GM12878 (cell line): ENCODE measurements around the gene KLHL10. TPM values are rescaled to one million over a fixed set of nuclear protein-coding genes. Genes with fewer than 3 reads are reported as not detected.

Experiments
- ATAC-seq: fragments of 200-7000 bp; cut with Tn5 transposase; 3 replicates; pipeline ENCODE4 v1.9.1; 2020; ENCODE audit warnings: mild to moderate bottlenecking, moderate library complexity
- BruUV-seq: library from RNA; stranded (reverse); fragments of 400-500 nt; replicated peaks from 2 replicates; lab custom pipeline; 2021; lab: Mats Ljungman, UMichigan
- CTCF ChIA-PET: fragments of 300-600 bp; sonication (Branson Sonifier 250); formaldehyde crosslinking; extraction: SDS; loops from one replicate; lab custom pipeline; 2021; ENCODE audit warnings: inconsistent platforms; lab: Yijun Ruan, JAX
- POLR2A ChIA-PET: fragments of 350-600 bp; formaldehyde crosslinking; extraction: SDS; loops from one replicate; lab custom pipeline; 2021; ENCODE audit warnings: inconsistent platforms; lab: Charles Lee
- RAD21 ChIA-PET: fragments of 300-600 bp; sonication (Branson Sonifier 250); formaldehyde crosslinking; loops from one replicate; lab custom pipeline; 2023; ENCODE audit warnings: antibody characterized with exemption; ENCODE audit not compliant: unreplicated experiment; lab: Charles Lee
- SMC1A ChIA-PET: fragments of 300-600 bp; sonication (Branson Sonifier 250); formaldehyde crosslinking; loops from one replicate; lab custom pipeline; 2023; ENCODE audit not compliant: unreplicated experiment, uncharacterized antibody; lab: Charles Lee
- DNase-seq: peaks from one replicate; pipeline ENCODE4 v3.0.0-alpha.2; 2011; ENCODE audit warnings: low read depth, low spot score
- FAIRE-seq: peaks from 3 replicates; lab custom pipeline; 2011; peaks lifted over from hg19 to GRCh38; lab: Jason Lieb, UNC
- H2AFZ ChIP-seq: 2 replicates; pipeline ENCODE4 v1.6.0; 2011; ENCODE audit warnings: low read depth, low read length, control low read depth; ENCODE audit not compliant: control insufficient read depth
- H3K27ac ChIP-seq: 2 replicates; pipeline ENCODE4 v1.5.1; 2011; ENCODE audit warnings: control low read depth; ENCODE audit not compliant: control insufficient read depth, insufficient read depth
- H3K27me3 ChIP-seq, 2 experiments: replicated peaks in 1 of 2; 2 replicates each; pipeline versions ENCODE4 v1.6.0 to v1.6.1; 2011; ENCODE audit warnings: low read length in 1 of 2; ENCODE audit not compliant: control insufficient read depth in 2 of 2, insufficient read depth in 2 of 2
- H3K36me3 ChIP-seq, 2 experiments: 2 replicates each; pipeline ENCODE4 v1.5.1; 2011; ENCODE audit warnings: low read length in 1 of 2; ENCODE audit not compliant: control insufficient read depth in 2 of 2, insufficient read depth in 2 of 2
- H3K4me1 ChIP-seq: 2 replicates; pipeline ENCODE4 v1.6.1; 2011; ENCODE audit warnings: mild to moderate bottlenecking, low read length, moderate library complexity, mixed read lengths; ENCODE audit not compliant: control insufficient read depth, insufficient read depth
- H3K4me2 ChIP-seq: 2 replicates; pipeline ENCODE4 v1.6.0; 2011; ENCODE audit warnings: control low read depth; ENCODE audit not compliant: control insufficient read depth, insufficient read depth
- H3K4me3 ChIP-seq: fragments of 200-600 bp; sonication (generic); 2 replicates; pipeline ENCODE4 v1.5.1; 2016
- H3K79me2 ChIP-seq: 2 replicates; pipeline ENCODE4 v1.6.0; 2011; ENCODE audit warnings: low read length; ENCODE audit not compliant: control insufficient read depth, insufficient read depth
- H3K9ac ChIP-seq: 2 replicates; pipeline ENCODE4 v1.8.0; 2011; ENCODE audit warnings: low read length, control low read depth, mixed read lengths; ENCODE audit not compliant: control insufficient read depth, insufficient read depth
- H3K9me3 ChIP-seq: replicated peaks from 3 replicates; pipeline ENCODE4 v1.5.1; 2011; ENCODE audit warnings: mild to moderate bottlenecking, low read length; ENCODE audit not compliant: control insufficient read depth, insufficient read depth
- H4K20me1 ChIP-seq: 2 replicates; pipeline ENCODE4 v1.6.0; 2011; ENCODE audit not compliant: control insufficient read depth, insufficient read depth
- CBFB ChIP-seq: IDR thresholded peaks from 2 replicates; pipeline ENCODE4 v1.6.1; 2016; ENCODE audit warnings: antibody characterized with exemption, low read depth
- E2F8 ChIP-seq: fragments of 450-650 bp; IDR thresholded peaks from 2 replicates; pipeline ENCODE4 v1.6.1; 2018; ENCODE audit warnings: mild to moderate bottlenecking, low read depth, moderate library complexity; ENCODE audit not compliant: partially characterized antibody
- HDAC6 ChIP-seq: fragments of 200-600 bp; sonication (generic); IDR thresholded peaks from one replicate; pipeline ENCODE4 v1.8.0; 2017; ENCODE audit warnings: antibody characterized with exemption; ENCODE audit not compliant: unreplicated experiment
- NFIC ChIP-seq: IDR thresholded peaks from 2 replicates; pipeline ENCODE4 v1.6.1; 2012; ENCODE audit warnings: low read depth, mild to moderate bottlenecking, inconsistent platforms, low read length, moderate library complexity
- POLR2AphosphoS5 ChIP-seq: IDR thresholded peaks from 2 replicates; pipeline ENCODE4 v1.6.1; 2011; ENCODE audit warnings: mild to moderate bottlenecking, low read length, inconsistent platforms
- TAF1 ChIP-seq: IDR thresholded peaks from 2 replicates; pipeline ENCODE4 v1.6.1; 2011; ENCODE audit warnings: mild to moderate bottlenecking, low read depth, low read length, borderline replicate concordance
- WGBS: methylation state at CpG from one replicate; pipeline ENCODE4 v1.1.6; 2016; ENCODE audit warnings: low lambda C conversion rate; ENCODE audit not compliant: insufficient replicate concordance, insufficient coverage; ENCODE audit errors: missing lambda C conversion rate; 5-methylcytosine and 5-hydroxymethylcytosine counted together
- in situ Hi-C: fragments of 300-500 bp; cut with MboI; formaldehyde crosslinking; loops from 9 replicates; pipeline ENCODE4 v1.14.3; 2018; ENCODE audit warnings: mixed read lengths
- intact Hi-C: fragments of 100-400 bp; cut with micrococcal nuclease; formaldehyde crosslinking; loops from one replicate; pipeline ENCODE4 v1.14.2; 2022; ENCODE audit not compliant: unreplicated experiment
- polyA plus RNA-seq, 11 experiments: library from polyadenylated mRNA; depleted of rRNA in 4 of 11; unstranded in 6 of 11; stranded (reverse) in 5 of 11; fragments of >200 nt; fragmentation: Nextera tagmentation in 4 of 11; fragmentation: Illumina TruSeq in 1 of 11; extraction: Ambion mirVana in 4 of 11; extraction: Trizol in 1 of 11; gene quantifications; 1 replicate in 1 of 11; 2 replicates in 10 of 11; pipeline versions ENCODE4 v1.2.1 to v1.2.3, GENCODE V29; 2011 to 2016; ENCODE audit warnings: inconsistent platforms in 2 of 11, missing spikeins in 2 of 11, low read depth in 1 of 11
- total RNA-seq, 4 experiments: library from RNA; depleted of rRNA in 3 of 4; stranded (reverse); fragments of >200 nt in 3 of 4; fragmentation: Illumina TruSeq in 1 of 4; extraction: Trizol in 1 of 4; gene quantifications; 2 replicates each; pipeline versions ENCODE4 v1.2.1 to v1.2.3, GENCODE V29; 2013 to 2021
- TF ChIP-seq, protein P1 (sequence below): fragments of 450-650 bp; conservative IDR thresholded peaks from 2 replicates; pipeline ENCODE4 v1.6.1; 2017; ENCODE audit warnings: mild to moderate bottlenecking, moderate library complexity
- TF ChIP-seq, protein P2 (sequence below): fragments of 450-650 bp; IDR thresholded peaks from 2 replicates; pipeline ENCODE4 v1.6.1; 2018; ENCODE audit warnings: borderline replicate concordance, mild to moderate bottlenecking; ENCODE audit not compliant: partially characterized antibody
- TF ChIP-seq, protein P3 (sequence below): IDR thresholded peaks from 2 replicates; pipeline ENCODE4 v1.6.1; 2012; ENCODE audit warnings: low read depth, low read length, improper control_type of control experiment
- TF ChIP-seq, protein P4 (sequence below): fragments of 450-650 bp; IDR thresholded peaks from 2 replicates; pipeline ENCODE4 v1.6.1; 2017; ENCODE audit warnings: antibody characterized with exemption, mild to moderate bottlenecking, moderate library complexity

KLHL10 gene
- total and polyA plus RNA-seq, 10 of the 15 experiments (the other 5 are each of a cell fraction or from before 2014, with no cell fraction given), result 0.13 to 0.62 (median 0.20) TPM; not detected in 4

- TF ChIP-seq E2F8, result no peak
- TF ChIP-seq NFIC, result no peak
Measured at GRCh38 chr17:41871789-41872188, 34.2 kb downstream of the KLHL10 start (continued).

- ChIA-PET CTCF (no interaction called here), POLR2A (interaction anchor here (0.6 kb wide), 1 partner anchor 20 kb away, joined by 4 read pairs; no protein-coding TSS in a partner anchor)
- intact Hi-C loops, result no loop called here
- TF ChIP-seq, protein P1, sequence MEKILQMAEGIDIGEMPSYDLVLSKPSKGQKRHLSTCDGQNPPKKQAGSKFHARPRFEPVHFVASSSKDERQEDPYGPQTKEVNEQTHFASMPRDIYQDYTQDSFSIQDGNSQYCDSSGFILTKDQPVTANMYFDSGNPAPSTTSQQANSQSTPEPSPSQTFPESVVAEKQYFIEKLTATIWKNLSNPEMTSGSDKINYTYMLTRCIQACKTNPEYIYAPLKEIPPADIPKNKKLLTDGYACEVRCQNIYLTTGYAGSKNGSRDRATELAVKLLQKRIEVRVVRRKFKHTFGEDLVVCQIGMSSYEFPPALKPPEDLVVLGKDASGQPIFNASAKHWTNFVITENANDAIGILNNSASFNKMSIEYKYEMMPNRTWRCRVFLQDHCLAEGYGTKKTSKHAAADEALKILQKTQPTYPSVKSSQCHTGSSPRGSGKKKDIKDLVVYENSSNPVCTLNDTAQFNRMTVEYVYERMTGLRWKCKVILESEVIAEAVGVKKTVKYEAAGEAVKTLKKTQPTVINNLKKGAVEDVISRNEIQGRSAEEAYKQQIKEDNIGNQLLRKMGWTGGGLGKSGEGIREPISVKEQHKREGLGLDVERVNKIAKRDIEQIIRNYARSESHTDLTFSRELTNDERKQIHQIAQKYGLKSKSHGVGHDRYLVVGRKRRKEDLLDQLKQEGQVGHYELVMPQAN, result no peak
- TF ChIP-seq, protein P2, sequence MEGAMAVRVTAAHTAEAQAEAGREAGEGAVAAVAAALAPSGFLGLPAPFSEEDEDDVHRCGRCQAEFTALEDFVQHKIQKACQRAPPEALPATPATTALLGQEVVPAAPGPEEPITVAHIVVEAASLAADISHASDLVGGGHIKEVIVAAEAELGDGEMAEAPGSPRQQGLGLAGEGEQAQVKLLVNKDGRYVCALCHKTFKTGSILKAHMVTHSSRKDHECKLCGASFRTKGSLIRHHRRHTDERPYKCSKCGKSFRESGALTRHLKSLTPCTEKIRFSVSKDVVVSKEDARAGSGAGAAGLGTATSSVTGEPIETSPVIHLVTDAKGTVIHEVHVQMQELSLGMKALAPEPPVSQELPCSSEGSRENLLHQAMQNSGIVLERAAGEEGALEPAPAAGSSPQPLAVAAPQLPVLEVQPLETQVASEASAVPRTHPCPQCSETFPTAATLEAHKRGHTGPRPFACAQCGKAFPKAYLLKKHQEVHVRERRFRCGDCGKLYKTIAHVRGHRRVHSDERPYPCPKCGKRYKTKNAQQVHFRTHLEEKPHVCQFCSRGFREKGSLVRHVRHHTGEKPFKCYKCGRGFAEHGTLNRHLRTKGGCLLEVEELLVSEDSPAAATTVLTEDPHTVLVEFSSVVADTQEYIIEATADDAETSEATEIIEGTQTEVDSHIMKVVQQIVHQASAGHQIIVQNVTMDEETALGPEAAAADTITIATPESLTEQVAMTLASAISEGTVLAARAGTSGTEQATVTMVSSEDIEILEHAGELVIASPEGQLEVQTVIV, result no peak
- TF ChIP-seq, protein P3, sequence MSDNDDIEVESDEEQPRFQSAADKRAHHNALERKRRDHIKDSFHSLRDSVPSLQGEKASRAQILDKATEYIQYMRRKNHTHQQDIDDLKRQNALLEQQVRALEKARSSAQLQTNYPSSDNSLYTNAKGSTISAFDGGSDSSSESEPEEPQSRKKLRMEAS, result no peak
- TF ChIP-seq HDAC6 (no peak), POLR2AphosphoS5 (no peak), TAF1 (no peak), CBFB (no peak)
- TF ChIP-seq, protein P4, sequence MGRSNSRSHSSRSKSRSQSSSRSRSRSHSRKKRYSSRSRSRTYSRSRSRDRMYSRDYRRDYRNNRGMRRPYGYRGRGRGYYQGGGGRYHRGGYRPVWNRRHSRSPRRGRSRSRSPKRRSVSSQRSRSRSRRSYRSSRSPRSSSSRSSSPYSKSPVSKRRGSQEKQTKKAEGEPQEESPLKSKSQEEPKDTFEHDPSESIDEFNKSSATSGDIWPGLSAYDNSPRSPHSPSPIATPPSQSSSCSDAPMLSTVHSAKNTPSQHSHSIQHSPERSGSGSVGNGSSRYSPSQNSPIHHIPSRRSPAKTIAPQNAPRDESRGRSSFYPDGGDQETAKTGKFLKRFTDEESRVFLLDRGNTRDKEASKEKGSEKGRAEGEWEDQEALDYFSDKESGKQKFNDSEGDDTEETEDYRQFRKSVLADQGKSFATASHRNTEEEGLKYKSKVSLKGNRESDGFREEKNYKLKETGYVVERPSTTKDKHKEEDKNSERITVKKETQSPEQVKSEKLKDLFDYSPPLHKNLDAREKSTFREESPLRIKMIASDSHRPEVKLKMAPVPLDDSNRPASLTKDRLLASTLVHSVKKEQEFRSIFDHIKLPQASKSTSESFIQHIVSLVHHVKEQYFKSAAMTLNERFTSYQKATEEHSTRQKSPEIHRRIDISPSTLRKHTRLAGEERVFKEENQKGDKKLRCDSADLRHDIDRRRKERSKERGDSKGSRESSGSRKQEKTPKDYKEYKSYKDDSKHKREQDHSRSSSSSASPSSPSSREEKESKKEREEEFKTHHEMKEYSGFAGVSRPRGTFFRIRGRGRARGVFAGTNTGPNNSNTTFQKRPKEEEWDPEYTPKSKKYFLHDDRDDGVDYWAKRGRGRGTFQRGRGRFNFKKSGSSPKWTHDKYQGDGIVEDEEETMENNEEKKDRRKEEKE, result no peak
Measured at GRCh38 chr17:41873559-41874292, 36.1 kb downstream of the KLHL10 start.

More at GRCh38 chr17:41873559-41874292, 36.1 kb downstream of the KLHL10 start:
- ChIA-PET RAD21 (no interaction called here), SMC1A (no interaction called here)
- no peaks in the 10 kb centered on the region for H3K4me1 ChIP-seq
- no peaks in the 10 kb centered on the region for H3K9me3 ChIP-seq
- H2AFZ ChIP-seq, result no peak overlapping the region
- peaks cover 30 to 35% of the 10 kb centered on the region in 2 experiments for H3K36me3 ChIP-seq
- no peak overlapping the region for H3K27ac ChIP-seq
- in situ Hi-C loops, result no loop called here
- 99% methylated on average over 10 of the region's 10 CpGs for WGBS
- H3K4me2 ChIP-seq, result no peak overlapping the region
- no peak overlapping the region for H3K9ac ChIP-seq
- FAIRE-seq (no peak), ATAC-seq (no peak), DNase-seq (no peak)
- no peaks in the 10 kb centered on the region for H3K27me3 ChIP-seq
- no peaks in the 10 kb centered on the region; the same call in 1 of the 2 replicates for H4K20me1 ChIP-seq
- H3K79me2 ChIP-seq, result no peaks in the 10 kb centered on the region
- no peak overlapping the region for H3K4me3 ChIP-seq
- no TSS peak for BruUV-seq
